ENCODE data around the gene SFXN1.

SFXN1 gene

DNA sequence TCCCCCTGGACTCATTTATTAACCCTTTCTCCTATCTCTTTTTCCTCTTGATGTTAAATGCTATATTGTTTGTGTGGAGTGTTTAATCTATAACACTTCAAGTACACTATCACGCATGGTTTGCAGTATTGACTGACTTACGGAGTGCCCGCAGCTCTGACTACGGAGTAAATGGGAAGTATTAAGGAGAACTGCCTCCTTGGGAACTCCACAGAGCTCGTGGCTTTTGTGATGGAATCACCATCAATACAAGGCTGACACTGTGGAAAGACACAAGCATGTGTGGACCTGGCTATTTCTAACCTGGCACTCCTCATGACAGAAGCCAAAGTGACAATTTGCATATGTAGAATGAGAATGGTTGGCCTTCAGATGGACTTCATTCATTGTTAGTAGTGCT, 66.2 kb downstream of the SFXN1 start:
- Histone ChIP-seq H3K36me3 (ENCODE audit: insufficient read depth, low read length) (no peaks in the 10 kb centered on the region), H3K9ac (ENCODE audit: low read depth, low read length, poor library complexity, severe bottlenecking) (no peak overlapping the region), H3K4me2 (ENCODE audit: low read depth, low read length, poor library complexity, severe bottlenecking) (no peak overlapping the region), H3K79me2 (ENCODE audit: insufficient read depth, low read length) (no peaks in the 10 kb centered on the region), H3K9me2 (replicated peaks; ENCODE audit: low read depth, low read length) (no peaks in the 10 kb centered on the region), H3K4me1 (ENCODE audit: insufficient read depth, low read length, poor library complexity, severe bottlenecking) (no peaks in the 10 kb centered on the region), H3K4me3 (ENCODE audit: low read length, poor library complexity, severe bottlenecking) (no peak overlapping the region), H4K20me1 (ENCODE audit: insufficient read depth, low read length, poor library complexity, severe bottlenecking) (no peaks in the 10 kb centered on the region), H2AFZ (ENCODE audit: low read length) (no peak overlapping the region), H3K27me3 (ENCODE audit: insufficient read depth, low read length, poor library complexity, severe bottlenecking) (no peaks in the 10 kb centered on the region), H3K9me3 (ENCODE audit: insufficient read depth, low read depth, low read length) (no peaks in the 10 kb centered on the region), H3F3A (ENCODE audit: low read depth) (no peaks in the 10 kb centered on the region)
- no peak for TF ChIP-seq EZH2phosphoT487 (IDR thresholded peaks at IDR 0.05; ENCODE audit: borderline replicate concordance)
- TF ChIP-seq CTCF (conservative IDR thresholded peaks at IDR 0.05; ENCODE audit: low read length), result no peak

DNA sequence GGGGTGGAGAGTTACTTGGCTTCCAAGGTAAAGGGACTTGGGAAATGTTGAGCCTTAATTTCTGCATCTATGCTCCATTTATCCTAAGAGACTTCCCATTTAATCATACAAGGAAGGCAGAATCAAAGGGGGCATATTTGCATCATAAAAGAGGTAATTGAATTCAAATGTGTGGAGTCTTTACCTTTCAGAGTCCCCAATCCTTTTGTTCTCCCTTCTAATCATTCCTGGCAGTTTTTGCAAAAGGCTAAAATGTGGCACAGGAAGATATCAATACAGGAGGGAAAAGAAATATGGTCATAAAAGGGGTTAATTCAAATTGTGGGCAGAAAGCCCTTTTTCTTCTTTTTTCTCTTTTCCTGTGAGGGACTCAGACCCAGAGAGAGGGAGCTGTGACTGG, 69.5 kb downstream of the SFXN1 start:
- no peak overlapping the region for H2AFZ ChIP-seq (ENCODE audit: low read length)
- H3K9me2 ChIP-seq (replicated peaks; ENCODE audit: low read depth, low read length), result no peaks in the 10 kb centered on the region
- no peaks in the 10 kb centered on the region for H4K20me1 ChIP-seq (ENCODE audit: insufficient read depth, low read length, poor library complexity, severe bottlenecking)
- H3K4me2 ChIP-seq (ENCODE audit: low read depth, low read length, poor library complexity, severe bottlenecking), result no peak overlapping the region
- H3K36me3 ChIP-seq (ENCODE audit: insufficient read depth, low read length), result no peaks in the 10 kb centered on the region
- H3K9me3 ChIP-seq (ENCODE audit: insufficient read depth, low read depth, low read length), result no peaks in the 10 kb centered on the region
- TF ChIP-seq CTCF (conservative IDR thresholded peaks at IDR 0.05; ENCODE audit: low read length), result no peak
- no peak for TF ChIP-seq EZH2phosphoT487 (IDR thresholded peaks at IDR 0.05; ENCODE audit: borderline replicate concordance)
- no peaks in the 10 kb centered on the region for H3K79me2 ChIP-seq (ENCODE audit: insufficient read depth, low read length)
- no peak overlapping the region for H3K9ac ChIP-seq (ENCODE audit: low read depth, low read length, poor library complexity, severe bottlenecking)
- H3K4me3 ChIP-seq (ENCODE audit: low read length, poor library complexity, severe bottlenecking), result no peak overlapping the region
- no peaks in the 10 kb centered on the region for H3K27me3 ChIP-seq (ENCODE audit: insufficient read depth, low read length, poor library complexity, severe bottlenecking)
- H3F3A ChIP-seq (ENCODE audit: low read depth), result no peaks in the 10 kb centered on the region
- H3K4me1 ChIP-seq (ENCODE audit: insufficient read depth, low read length, poor library complexity, severe bottlenecking), result no peaks in the 10 kb centered on the region

- Histone ChIP-seq H3K79me2 (ENCODE audit: insufficient read depth, low read length) (no peaks in the 10 kb centered on the region), H2AFZ (ENCODE audit: low read length) (no peak overlapping the region), H3K36me3 (ENCODE audit: insufficient read depth, low read length) (no peaks in the 10 kb centered on the region), H3K4me1 (ENCODE audit: insufficient read depth, low read length, poor library complexity, severe bottlenecking) (no peaks in the 10 kb centered on the region), H3K9me2 (replicated peaks; ENCODE audit: low read depth, low read length) (no peaks in the 10 kb centered on the region), H3K4me2 (ENCODE audit: low read depth, low read length, poor library complexity, severe bottlenecking) (no peak overlapping the region), H3K9me3 (ENCODE audit: insufficient read depth, low read depth, low read length) (no peaks in the 10 kb centered on the region), H3F3A (ENCODE audit: low read depth) (no peaks in the 10 kb centered on the region), H4K20me1 (ENCODE audit: insufficient read depth, low read length, poor library complexity, severe bottlenecking) (no peaks in the 10 kb centered on the region), H3K27me3 (ENCODE audit: insufficient read depth, low read length, poor library complexity, severe bottlenecking) (no peaks in the 10 kb centered on the region), H3K9ac (ENCODE audit: low read depth, low read length, poor library complexity, severe bottlenecking) (no peak overlapping the region), H3K4me3 (ENCODE audit: low read length, poor library complexity, severe bottlenecking) (no peak overlapping the region)
- TF ChIP-seq EZH2phosphoT487 (IDR thresholded peaks at IDR 0.05; ENCODE audit: borderline replicate concordance) (no peak), CTCF (conservative IDR thresholded peaks at IDR 0.05; ENCODE audit: low read length) (no peak)
Observed at GRCh38 chr5:175548626-175549311, 70.4 kb downstream of the SFXN1 start.

Measured in Loucy (cell line).